Liver (tissue), 9 donors: ENCODE results near the gene BAZ2A. TPM values are rescaled to one million over a fixed set of nuclear protein-coding genes. Genes with fewer than 3 reads are reported as not detected.
A peak's percentile ranks its signal among the peaks of the same experiment; 100 is the strongest.

Experiments used
- DNase-seq: peaks from one replicate; pipeline ENCODE4 v3.0.0-alpha.2; 2017; ENCODE audit warnings: low spot score
- H3K27ac ChIP-seq, 2 donors: one replicate each; pipeline ENCODE4 v1.7.0; 2013; ENCODE audit warnings: inconsistent platforms in 2 of 2, low read length in 2 of 2, control low read depth in 1 of 2, low read depth in 1 of 2, mild to moderate bottlenecking in 1 of 2
- H3K27me3 ChIP-seq, 4 donors: one replicate each; pipeline versions ENCODE4 v1.6.1 to v1.7.0; 2013; ENCODE audit warnings: low read length in 3 of 4, inconsistent platforms in 1 of 4, mild to moderate bottlenecking in 1 of 4, moderate library complexity in 1 of 4; ENCODE audit not compliant: control insufficient read depth in 4 of 4, insufficient read depth in 4 of 4
- H3K36me3 ChIP-seq, 4 donors: one replicate each; pipeline versions ENCODE4 v1.6.1 to v1.7.0; 2013; ENCODE audit warnings: low read length in 3 of 4, mild to moderate bottlenecking in 3 of 4, low read depth in 1 of 4, moderate library complexity in 1 of 4; ENCODE audit not compliant: control insufficient read depth in 4 of 4, insufficient read depth in 3 of 4
- H3K4me1 ChIP-seq, 4 donors: one replicate each; pipeline versions ENCODE4 v1.6.1 to v1.7.0; 2013; ENCODE audit warnings: low read length in 3 of 4, mild to moderate bottlenecking in 3 of 4, moderate library complexity in 1 of 4; ENCODE audit not compliant: control insufficient read depth in 4 of 4, insufficient read depth in 4 of 4
- H3K4me3 ChIP-seq, 3 donors: one replicate each; pipeline versions ENCODE4 v1.6.1 to v1.7.0; 2013; ENCODE audit warnings: low read length in 3 of 3, control low read depth in 1 of 3, low read depth in 1 of 3, mild to moderate bottlenecking in 1 of 3
- H3K9ac ChIP-seq, 2 donors: one replicate each; pipeline ENCODE4 v1.7.0; 2013; ENCODE audit warnings: low read length in 2 of 2, mild to moderate bottlenecking in 2 of 2, moderate library complexity in 2 of 2, control low read depth in 1 of 2, low read depth in 1 of 2
- H3K9me3 ChIP-seq, 4 donors: one replicate each; pipeline versions ENCODE4 v1.6.1 to v1.7.0; 2013; ENCODE audit warnings: low read length in 3 of 4; ENCODE audit not compliant: control insufficient read depth in 4 of 4
- EGR1 ChIP-seq, 2 donors: IDR thresholded peaks; 2 replicates each; pipeline ENCODE4 v1.6.1; 2016 to 2018; ENCODE audit warnings: antibody characterized with exemption in 2 of 2, low read depth in 2 of 2
- FOXA1 ChIP-seq: IDR thresholded peaks from 2 replicates; pipeline ENCODE4 v1.6.1; 2016; ENCODE audit warnings: antibody characterized with exemption
- FOXA2 ChIP-seq: IDR thresholded peaks from 2 replicates; pipeline ENCODE4 v1.6.1; 2016; ENCODE audit warnings: antibody characterized with exemption
- GABPA ChIP-seq, 2 donors: IDR thresholded peaks in 1 of 2; conservative IDR thresholded peaks in 1 of 2; 2 replicates each; pipeline ENCODE4 v1.6.1; 2016; ENCODE audit warnings: antibody characterized with exemption in 2 of 2, mild to moderate bottlenecking in 1 of 2, moderate library complexity in 1 of 2
- HNF4A ChIP-seq, 2 donors: conservative IDR thresholded peaks; 2 replicates each; pipeline ENCODE4 v1.6.1; 2016; ENCODE audit warnings: antibody characterized with exemption in 2 of 2, mild to moderate bottlenecking in 2 of 2
- HNF4G ChIP-seq: IDR thresholded peaks from 2 replicates; pipeline ENCODE4 v1.6.1; 2016; ENCODE audit warnings: antibody characterized with exemption
- JUND ChIP-seq, 2 donors: IDR thresholded peaks; 2 replicates each; pipeline ENCODE4 v1.6.1; 2016; ENCODE audit warnings: antibody characterized with exemption in 2 of 2
- NR2F2 ChIP-seq: IDR thresholded peaks from 2 replicates; pipeline ENCODE4 v1.6.1; 2016; ENCODE audit warnings: antibody characterized with exemption
- RAD21 ChIP-seq, 2 donors: IDR thresholded peaks; 2 replicates each; pipeline ENCODE4 v1.6.1; 2016; ENCODE audit warnings: antibody characterized with exemption in 2 of 2, mild to moderate bottlenecking in 2 of 2
- RXRA ChIP-seq, 2 donors: IDR thresholded peaks; 2 replicates each; pipeline ENCODE4 v1.6.1; 2017 to 2018; ENCODE audit warnings: antibody characterized with exemption in 2 of 2, mild to moderate bottlenecking in 1 of 2
- SP1 ChIP-seq: IDR thresholded peaks from 2 replicates; pipeline ENCODE4 v1.6.1; 2018; ENCODE audit warnings: antibody characterized with exemption, mild to moderate bottlenecking
- TAF1 ChIP-seq: conservative IDR thresholded peaks from 2 replicates; pipeline ENCODE4 v1.6.1; 2016; ENCODE audit warnings: antibody characterized with exemption, mild to moderate bottlenecking
- YY1 ChIP-seq: IDR thresholded peaks from 2 replicates; pipeline ENCODE4 v1.6.1; 2016; ENCODE audit warnings: antibody characterized with exemption, mild to moderate bottlenecking
- WGBS: extraction: QIAGEN DNeasy Blood & Tissue Kit; methylation state at CpG from one replicate; pipeline ENCODE4 v1.1.7; 2013; 5-methylcytosine and 5-hydroxymethylcytosine counted together
- polyA plus RNA-seq, 2 donors: library from polyadenylated mRNA; stranded (reverse) in 1 of 2; unstranded in 1 of 2; fragments of 200-250 nt in 1 of 2; fragments of >200 nt in 1 of 2; fragmentation: Nextera tagmentation in 1 of 2; extraction: Ambion mirVana in 1 of 2; gene quantifications; one replicate each; pipeline versions ENCODE4 v1.2.1 to v1.2.3, GENCODE V29; 2013 to 2015
- total RNA-seq, 2 donors: library from RNA; depleted of rRNA; stranded (reverse); fragments of >200 nt; gene quantifications; one replicate each; pipeline ENCODE4 v1.2.3, GENCODE V29; 2014
- TF ChIP-seq, protein P1 (sequence below): IDR thresholded peaks from 2 replicates; pipeline ENCODE4 v1.6.1; 2016; ENCODE audit warnings: antibody characterized with exemption
- TF ChIP-seq, protein P2 (sequence below): IDR thresholded peaks from 2 replicates; pipeline ENCODE4 v1.6.1; 2016; ENCODE audit warnings: antibody characterized with exemption
- TF ChIP-seq, protein P3 (sequence below): IDR thresholded peaks from 2 replicates; pipeline ENCODE4 v1.6.1; 2016; ENCODE audit warnings: antibody characterized with exemption
- TF ChIP-seq, protein P4 (sequence below): fragments of 150-350 bp; IDR thresholded peaks from 2 replicates; pipeline ENCODE4 v1.5.1; 2017; ENCODE audit warnings: improper control_type of control experiment, low read depth, low read length; ENCODE audit not compliant: missing input control
- TF ChIP-seq, protein P5 (sequence below): IDR thresholded peaks from 2 replicates; pipeline ENCODE4 v1.6.1; 2016; ENCODE audit warnings: antibody characterized with exemption, mild to moderate bottlenecking
- donor health status: healthy.
- donor health status: healthy.
- donor health status: healthy.
- donor health status: healthy.
- donor health status: healthy.

BAZ2A gene
- total and polyA plus RNA-seq, 4 donors, result 12.8 to 31.9 (median 22.0) TPM

DNA sequence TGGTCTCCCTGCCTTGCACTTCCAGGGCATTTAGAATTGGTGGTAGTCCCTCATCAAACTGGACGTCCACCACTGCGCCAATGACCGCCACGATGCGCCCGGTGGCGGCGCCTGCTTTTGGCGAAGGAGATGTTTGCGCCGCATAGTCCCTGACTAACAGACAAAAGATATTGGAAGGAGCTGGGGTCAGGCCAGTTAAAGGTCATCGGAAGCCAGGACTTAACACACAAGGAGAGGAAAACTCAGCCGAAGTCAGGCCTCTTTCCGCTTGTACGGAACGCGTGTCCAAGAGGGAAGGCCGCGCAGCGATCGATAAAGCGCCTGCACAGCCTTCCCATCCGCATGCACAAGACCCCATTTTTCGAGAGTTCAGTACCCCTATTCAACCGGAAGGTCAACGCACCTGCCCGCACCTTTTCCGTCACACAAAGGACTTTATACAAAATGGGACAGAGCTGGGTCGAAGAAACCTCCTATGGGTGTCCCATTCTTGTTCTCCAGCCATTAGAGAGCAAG lies 15.1 kb upstream of the BAZ2A start:
- WGBS, result under 1% methylated on average over 29 of the region's 29 CpGs
- peak overlapping the region; percentile 73 to 99 (median 97) for H3K4me3 ChIP-seq
- DNase-seq, result peak; percentile 60
- peak; percentile 46 for TF ChIP-seq NR2F2
- TF ChIP-seq RXRA (IDR thresholded peaks at IDR 0.05), result peak; percentile 40 to 45
- TF ChIP-seq HNF4A (conservative IDR thresholded peaks at IDR 0.05), result no peak
- TF ChIP-seq, protein P1, sequence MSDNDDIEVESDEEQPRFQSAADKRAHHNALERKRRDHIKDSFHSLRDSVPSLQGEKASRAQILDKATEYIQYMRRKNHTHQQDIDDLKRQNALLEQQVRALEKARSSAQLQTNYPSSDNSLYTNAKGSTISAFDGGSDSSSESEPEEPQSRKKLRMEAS, result peak; percentile 7
- peaks cover 8 to 31% (median 23%) of the 10 kb centered on the region in 4 donors for H3K36me3 ChIP-seq
- H3K27ac ChIP-seq, result peak overlapping the region; percentile 79 to 91
- H3K9ac ChIP-seq, result peak overlapping the region; percentile 98
- H3K9me3 ChIP-seq, result no peaks in the 10 kb centered on the region
- H3K27me3 ChIP-seq, result no peaks in the 10 kb centered on the region
- H3K4me1 ChIP-seq, result peaks cover 2 to 16% (median 8%) of the 10 kb centered on the region in 4 donors

DNA sequence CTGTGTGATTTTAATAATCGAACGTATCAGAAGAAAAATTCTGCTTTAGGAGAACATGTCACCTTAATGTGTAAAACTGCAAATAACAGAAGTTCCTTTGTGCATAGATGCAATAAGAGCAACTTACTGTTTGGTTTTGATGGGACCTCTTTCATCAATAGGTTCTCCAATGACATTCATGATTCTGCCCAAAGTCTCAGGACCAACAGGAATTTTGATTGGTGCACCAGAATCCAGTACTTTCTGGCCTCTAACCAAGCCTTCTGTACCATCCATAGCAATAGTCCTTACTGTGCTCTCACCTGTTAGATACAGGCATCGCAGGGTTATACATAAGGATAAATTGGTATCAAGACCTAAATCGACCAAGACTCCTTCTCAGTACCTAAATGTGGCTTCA lies 14.5 kb upstream of the BAZ2A start:
- peak overlapping the region; percentile 98 for H3K9ac ChIP-seq
- H3K4me1 ChIP-seq, result peaks cover 2 to 16% (median 8%) of the 10 kb centered on the region in 4 donors
- H3K27me3 ChIP-seq, result no peaks in the 10 kb centered on the region
- TF ChIP-seq, protein P2, sequence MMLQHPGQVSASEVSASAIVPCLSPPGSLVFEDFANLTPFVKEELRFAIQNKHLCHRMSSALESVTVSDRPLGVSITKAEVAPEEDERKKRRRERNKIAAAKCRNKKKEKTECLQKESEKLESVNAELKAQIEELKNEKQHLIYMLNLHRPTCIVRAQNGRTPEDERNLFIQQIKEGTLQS, result no peak
- TF ChIP-seq HNF4G (no peak), EGR1 (IDR thresholded peaks at IDR 0.05; ENCODE audit: low read depth in 2 of 2) (no peak), FOXA2 (no peak), YY1 (no peak), RAD21 (IDR thresholded peaks at IDR 0.05) (no peak), NR2F2 (no peak), FOXA1 (no peak), RXRA (IDR thresholded peaks at IDR 0.05) (no peak)
- TF ChIP-seq, protein P3, sequence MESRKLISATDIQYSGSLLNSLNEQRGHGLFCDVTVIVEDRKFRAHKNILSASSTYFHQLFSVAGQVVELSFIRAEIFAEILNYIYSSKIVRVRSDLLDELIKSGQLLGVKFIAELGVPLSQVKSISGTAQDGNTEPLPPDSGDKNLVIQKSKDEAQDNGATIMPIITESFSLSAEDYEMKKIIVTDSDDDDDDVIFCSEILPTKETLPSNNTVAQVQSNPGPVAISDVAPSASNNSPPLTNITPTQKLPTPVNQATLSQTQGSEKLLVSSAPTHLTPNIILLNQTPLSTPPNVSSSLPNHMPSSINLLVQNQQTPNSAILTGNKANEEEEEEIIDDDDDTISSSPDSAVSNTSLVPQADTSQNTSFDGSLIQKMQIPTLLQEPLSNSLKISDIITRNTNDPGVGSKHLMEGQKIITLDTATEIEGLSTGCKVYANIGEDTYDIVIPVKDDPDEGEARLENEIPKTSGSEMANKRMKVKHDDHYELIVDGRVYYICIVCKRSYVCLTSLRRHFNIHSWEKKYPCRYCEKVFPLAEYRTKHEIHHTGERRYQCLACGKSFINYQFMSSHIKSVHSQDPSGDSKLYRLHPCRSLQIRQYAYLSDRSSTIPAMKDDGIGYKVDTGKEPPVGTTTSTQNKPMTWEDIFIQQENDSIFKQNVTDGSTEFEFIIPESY, result no peak
- TF ChIP-seq, protein P4, sequence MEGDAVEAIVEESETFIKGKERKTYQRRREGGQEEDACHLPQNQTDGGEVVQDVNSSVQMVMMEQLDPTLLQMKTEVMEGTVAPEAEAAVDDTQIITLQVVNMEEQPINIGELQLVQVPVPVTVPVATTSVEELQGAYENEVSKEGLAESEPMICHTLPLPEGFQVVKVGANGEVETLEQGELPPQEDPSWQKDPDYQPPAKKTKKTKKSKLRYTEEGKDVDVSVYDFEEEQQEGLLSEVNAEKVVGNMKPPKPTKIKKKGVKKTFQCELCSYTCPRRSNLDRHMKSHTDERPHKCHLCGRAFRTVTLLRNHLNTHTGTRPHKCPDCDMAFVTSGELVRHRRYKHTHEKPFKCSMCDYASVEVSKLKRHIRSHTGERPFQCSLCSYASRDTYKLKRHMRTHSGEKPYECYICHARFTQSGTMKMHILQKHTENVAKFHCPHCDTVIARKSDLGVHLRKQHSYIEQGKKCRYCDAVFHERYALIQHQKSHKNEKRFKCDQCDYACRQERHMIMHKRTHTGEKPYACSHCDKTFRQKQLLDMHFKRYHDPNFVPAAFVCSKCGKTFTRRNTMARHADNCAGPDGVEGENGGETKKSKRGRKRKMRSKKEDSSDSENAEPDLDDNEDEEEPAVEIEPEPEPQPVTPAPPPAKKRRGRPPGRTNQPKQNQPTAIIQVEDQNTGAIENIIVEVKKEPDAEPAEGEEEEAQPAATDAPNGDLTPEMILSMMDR, result no peak
- TF ChIP-seq, protein P1, result no peak
- no peak for DNase-seq
- WGBS, result 48% methylated on average over 4 of the region's 4 CpGs
- H3K9me3 ChIP-seq, result no peaks in the 10 kb centered on the region
- H3K27ac ChIP-seq, result peak overlapping the region in 1 of 2 donors; percentile 91
- peaks cover 12 to 35% (median 27%) of the 10 kb centered on the region in 4 donors for H3K36me3 ChIP-seq
- peak overlapping the region; percentile 73 to 99 (median 97) for H3K4me3 ChIP-seq

DNA sequence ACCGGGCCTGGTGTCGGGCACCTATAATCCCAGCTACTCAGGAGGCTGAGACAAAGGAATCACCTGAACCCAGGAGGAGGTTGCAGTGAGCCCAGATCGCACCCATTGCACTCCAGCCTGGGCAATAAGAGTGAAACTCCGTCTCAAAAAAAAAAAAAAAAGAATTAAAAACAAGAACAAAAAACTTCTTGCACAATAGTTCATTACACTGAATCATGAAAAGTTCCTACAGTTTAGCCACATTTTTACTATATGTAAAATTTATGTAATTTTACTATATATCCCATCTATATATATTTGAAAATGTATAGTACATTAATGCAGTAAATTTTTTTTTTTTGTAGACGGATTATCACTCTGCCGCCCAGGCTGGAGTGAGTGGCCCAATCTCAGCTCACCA lies 11.1 kb upstream of the BAZ2A start:
- TF ChIP-seq HNF4A (conservative IDR thresholded peaks at IDR 0.05) (no peak), FOXA2 (no peak), GABPA (IDR thresholded peaks at IDR 0.05 in 1 of 2, conservative IDR thresholded peaks at IDR 0.05 in 1 of 2) (no peak), RXRA (IDR thresholded peaks at IDR 0.05) (no peak), SP1 (no peak), RAD21 (IDR thresholded peaks at IDR 0.05) (no peak), JUND (IDR thresholded peaks at IDR 0.05) (no peak), FOXA1 (no peak), NR2F2 (no peak), TAF1 (no peak), HNF4G (no peak), YY1 (no peak), EGR1 (IDR thresholded peaks at IDR 0.05; ENCODE audit: low read depth in 2 of 2) (no peak)
- TF ChIP-seq, protein P1, result no peak
- TF ChIP-seq, protein P5, sequence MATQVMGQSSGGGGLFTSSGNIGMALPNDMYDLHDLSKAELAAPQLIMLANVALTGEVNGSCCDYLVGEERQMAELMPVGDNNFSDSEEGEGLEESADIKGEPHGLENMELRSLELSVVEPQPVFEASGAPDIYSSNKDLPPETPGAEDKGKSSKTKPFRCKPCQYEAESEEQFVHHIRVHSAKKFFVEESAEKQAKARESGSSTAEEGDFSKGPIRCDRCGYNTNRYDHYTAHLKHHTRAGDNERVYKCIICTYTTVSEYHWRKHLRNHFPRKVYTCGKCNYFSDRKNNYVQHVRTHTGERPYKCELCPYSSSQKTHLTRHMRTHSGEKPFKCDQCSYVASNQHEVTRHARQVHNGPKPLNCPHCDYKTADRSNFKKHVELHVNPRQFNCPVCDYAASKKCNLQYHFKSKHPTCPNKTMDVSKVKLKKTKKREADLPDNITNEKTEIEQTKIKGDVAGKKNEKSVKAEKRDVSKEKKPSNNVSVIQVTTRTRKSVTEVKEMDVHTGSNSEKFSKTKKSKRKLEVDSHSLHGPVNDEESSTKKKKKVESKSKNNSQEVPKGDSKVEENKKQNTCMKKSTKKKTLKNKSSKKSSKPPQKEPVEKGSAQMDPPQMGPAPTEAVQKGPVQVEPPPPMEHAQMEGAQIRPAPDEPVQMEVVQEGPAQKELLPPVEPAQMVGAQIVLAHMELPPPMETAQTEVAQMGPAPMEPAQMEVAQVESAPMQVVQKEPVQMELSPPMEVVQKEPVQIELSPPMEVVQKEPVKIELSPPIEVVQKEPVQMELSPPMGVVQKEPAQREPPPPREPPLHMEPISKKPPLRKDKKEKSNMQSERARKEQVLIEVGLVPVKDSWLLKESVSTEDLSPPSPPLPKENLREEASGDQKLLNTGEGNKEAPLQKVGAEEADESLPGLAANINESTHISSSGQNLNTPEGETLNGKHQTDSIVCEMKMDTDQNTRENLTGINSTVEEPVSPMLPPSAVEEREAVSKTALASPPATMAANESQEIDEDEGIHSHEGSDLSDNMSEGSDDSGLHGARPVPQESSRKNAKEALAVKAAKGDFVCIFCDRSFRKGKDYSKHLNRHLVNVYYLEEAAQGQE, result no peak
- Histone ChIP-seq H3K27ac (no peak overlapping the region), H3K27me3 (no peaks in the 10 kb centered on the region), H3K9ac (no peak overlapping the region), H3K4me1 (peaks cover 0 to 32% (median 25%) of the 10 kb centered on the region in 4 donors), H3K36me3 (peaks cover 19 to 54% (median 41%) of the 10 kb centered on the region in 4 donors), H3K4me3 (no peak overlapping the region), H3K9me3 (no peaks in the 10 kb centered on the region)
- WGBS, result 85% methylated on average over 6 of the region's 6 CpGs
- DNase-seq, result no peak
